ENCODE results near the gene PDCL3.

PDCL3 gene

DNA sequence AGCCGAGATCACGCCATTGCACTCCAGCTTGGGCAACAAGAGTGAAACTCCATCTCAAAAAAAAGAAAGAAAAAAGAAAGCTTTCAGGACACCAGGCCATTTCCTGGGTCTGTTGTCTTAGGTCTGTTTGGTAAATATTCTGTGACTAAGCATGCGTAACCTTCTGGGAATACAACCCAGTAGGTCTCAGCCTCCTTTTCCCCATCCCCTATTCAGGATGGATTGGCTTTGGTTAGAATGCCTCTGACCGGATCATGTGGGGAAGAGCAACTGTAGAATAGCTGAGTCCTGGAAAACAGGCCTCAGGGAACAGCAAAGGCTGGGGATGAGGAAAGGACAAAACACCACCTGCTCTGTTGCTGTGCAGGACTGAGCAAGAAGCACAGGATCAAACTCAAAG is 1.6 kb upstream of the PDCL3 start:
- no peak for FAIRE-seq

DNA sequence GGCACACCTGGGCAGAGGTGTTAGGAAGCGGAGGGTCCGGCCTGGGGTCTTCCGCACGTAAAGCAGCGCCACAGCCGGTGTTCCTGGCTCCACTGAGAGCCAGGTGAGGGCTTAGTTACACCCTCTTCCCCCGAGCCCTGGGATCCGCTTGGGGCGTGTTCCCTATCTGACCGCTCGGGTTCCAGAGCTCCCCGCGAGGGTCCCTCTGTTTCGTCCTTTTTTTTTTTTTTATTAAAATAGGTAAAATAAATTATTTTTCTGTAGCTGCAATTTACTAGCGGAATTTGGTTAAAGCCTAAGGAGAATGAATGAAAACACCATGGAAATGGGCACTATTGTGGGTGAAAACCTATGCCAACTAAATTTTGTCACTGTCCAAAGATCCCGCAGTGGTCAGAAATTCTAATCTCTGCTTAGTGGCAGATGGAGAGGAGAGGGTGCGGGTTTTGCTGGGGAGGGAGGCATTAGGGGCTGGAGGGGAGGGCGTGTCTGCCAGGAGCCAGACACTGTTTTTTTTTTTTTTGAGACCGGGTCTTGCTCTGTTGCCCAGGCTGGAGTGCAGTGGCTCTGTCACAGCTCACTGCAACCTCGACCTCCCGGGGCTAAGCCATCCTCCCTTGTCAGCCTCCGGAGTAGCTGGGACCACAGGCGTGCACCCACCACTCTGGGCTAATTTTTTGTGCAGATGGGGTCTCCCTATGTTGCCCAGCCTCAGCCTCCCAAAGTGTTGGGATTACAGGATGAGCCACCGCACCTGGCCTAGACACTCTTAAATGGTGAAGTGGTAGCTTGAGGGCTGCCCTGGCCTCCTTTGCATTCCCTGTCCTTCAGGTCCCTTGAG is 834 bp downstream of the PDCL3 start:
- FAIRE-seq: no peak

DNA sequence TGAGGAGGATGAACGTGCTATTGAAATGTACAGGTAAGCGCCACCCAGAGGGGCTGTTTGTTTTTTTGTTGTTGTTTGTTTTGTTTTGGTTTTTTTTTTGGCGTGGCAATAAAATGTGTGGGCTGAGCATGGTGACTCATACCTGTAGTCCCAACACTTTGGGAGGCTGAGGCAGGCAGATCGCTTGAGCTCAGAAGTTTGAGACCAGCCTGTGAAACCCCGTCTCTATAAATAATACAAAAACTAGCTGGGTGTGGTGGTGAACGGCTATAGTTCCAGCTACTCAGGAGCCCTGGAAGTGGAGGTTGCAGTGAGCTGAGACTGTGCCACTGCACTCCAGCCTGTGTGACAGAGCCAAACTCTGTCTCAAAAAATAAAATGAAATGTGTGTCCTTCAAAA is 6.2 kb downstream of the PDCL3 start:
- no peak for FAIRE-seq

DNA sequence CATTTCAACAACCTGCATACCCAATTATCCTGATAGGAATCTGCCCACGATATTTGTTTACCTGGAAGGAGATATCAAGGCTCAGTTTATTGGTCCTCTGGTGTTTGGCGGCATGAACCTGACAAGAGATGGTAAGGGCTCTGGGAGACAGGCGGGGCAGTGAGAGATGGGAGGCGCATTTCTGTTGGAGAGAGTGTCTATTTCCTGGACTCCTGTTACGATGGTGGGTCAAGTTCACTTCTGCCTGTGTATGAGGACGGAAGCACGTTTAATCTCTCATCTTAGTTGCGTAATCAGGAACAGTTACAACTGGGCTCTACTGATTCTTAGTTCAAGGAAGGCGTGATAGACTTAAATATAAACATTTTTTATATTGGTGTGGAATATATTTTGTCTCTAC is 8.9 kb downstream of the PDCL3 start:
- no peak for FAIRE-seq

DNA sequence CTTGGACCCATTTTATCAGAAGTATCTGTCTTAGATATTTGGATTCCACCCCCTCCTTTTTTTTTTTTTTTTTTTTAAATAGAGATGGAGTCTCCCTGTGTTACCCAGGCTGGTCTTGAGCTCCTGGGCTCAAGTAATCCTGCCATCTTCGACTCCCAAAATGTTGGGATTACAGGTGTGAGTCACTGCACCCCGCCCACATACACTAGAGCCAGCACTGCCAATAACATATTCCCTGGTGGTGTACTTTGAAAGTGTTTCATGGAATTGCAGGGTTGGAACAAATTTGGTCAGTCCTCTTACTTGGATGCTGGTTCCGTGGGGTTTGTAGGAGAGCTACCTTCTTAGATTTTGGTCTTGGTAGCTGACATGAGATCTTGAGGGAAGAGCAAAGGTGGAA is 15.0 kb downstream of the PDCL3 start:
- no peak for FAIRE-seq

DNA sequence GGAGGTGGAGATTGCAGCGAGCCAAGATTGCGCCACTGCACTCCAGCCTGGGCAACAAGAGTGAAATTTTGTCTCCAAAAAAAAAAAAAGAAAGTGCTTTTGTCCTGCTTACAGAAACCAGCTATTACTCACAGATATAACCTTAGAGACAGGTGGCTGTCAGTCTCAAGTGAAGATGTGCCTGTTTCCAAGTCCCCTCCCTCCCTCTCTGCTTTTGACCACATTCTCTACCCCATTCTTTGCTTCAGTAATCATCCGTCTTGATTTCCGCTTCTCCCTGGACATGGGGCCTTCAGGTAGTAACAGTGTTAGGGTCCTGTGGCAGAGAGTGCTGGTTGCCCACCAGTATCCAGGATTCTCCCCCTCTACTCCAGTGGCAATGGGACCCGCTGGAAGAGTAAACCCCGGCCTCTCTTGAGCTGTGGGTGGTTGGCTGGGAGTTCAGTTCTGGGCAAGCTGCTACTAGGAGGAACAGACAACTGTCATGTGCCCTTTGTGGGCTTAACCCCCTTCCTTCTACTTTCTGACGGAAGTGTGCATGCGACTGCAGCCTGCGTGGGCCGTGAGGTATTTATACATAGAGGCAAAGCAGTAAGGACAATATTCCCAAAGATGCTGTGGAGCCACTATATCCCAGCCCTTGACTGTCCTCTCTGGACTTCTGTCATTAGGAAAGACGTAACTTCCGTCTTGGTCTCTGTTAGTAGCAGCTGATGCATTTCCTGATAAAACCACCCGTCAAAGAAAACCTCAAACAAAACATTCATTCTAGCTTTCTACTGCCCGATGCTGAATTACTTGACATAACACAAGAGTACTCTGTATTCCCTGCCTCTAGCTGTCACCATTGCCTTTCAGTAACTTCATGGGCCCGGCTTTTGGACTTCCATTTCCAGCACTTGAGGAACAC is 17.8 kb downstream of the PDCL3 start:
- FAIRE-seq: no peak

DNA sequence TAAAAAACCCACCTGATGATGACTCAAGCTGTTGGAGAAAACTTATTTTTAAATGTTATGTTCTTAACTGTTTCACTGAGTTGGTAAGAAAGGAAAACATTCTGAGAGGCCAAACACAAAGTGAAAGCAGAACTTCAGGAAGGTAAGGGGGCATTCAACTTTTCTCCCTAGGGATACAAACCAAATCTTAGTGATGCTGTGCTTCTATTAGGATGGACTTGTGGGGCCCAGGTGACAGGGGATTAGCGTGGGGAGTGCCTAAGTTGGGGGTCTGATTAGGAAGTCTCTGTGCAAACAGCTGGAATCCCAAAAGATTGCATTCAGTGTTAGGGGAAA is 18.5 kb downstream of the PDCL3 start:
- FAIRE-seq: no peak

DNA sequence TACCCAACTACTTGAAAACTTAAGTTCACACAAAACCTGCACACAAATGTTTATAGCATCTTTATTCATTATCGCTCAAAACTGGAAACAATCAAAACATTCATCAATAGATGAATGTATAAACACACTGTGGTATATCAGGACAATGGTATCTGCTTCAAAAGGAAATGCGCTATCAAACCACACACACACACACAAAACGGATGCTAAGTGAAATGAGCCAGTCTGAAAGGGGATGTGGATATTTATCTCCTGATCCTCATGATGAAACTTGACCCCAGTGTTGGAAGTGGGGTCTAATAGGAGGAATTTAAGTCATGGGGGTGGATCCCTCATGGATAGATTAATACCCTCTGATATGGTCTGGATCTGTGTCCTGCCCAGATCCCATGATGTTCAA is 22.0 kb downstream of the PDCL3 start:
- no peak for FAIRE-seq

DNA sequence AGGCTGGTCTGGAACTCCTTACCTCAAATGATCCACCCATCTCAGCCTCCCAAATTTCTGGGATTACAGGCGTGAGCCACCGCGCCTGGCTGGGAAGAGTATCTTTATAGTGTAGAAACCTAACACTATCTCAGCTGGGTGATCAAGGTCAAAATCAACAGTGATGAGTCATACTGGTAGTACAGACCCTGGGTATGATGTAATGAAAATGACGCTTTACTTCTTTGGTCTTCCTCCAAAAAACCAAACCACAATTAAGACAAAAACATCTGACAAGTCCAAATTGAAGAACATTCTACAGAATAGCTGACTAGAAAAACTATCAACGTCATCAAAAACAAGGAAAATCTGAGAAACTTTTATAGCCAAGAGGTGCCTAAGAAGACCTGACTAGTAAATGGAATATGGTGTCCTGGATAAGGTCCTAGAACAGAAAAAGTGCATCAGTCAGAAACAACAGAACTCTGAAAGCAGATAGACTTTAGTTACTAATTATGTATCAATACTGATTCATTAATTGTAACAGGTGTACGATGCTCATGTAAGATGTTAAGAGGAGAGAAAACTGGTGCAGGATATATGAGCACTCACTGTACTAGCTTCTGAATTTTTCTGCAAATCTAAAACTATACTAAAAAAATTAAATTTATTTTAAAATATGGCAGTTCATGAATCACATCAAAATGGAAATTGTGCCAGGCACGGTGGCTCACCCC is 25.4 kb downstream of the PDCL3 start:
- no peak for FAIRE-seq

DNA sequence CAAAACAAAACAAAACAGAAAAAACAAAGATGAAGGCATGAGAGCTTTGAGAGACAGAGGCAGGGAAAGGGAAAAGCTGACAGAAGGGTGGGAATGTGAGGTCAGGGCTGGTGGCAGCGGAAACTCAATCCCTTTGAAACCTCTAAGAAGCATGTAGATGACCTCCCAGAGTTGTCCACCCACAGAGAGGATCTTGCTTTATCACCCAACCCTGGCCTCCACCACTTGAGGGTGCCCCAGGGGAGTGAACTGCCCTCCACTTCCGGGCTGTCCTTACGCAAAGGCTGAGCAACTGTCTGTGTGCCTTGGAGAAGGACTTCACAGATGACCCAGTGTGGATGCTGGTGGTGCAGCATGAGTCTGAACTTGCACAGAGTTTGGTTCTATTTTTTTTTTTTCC is 26.7 kb downstream of the PDCL3 start:
- no peak for FAIRE-seq

DNA sequence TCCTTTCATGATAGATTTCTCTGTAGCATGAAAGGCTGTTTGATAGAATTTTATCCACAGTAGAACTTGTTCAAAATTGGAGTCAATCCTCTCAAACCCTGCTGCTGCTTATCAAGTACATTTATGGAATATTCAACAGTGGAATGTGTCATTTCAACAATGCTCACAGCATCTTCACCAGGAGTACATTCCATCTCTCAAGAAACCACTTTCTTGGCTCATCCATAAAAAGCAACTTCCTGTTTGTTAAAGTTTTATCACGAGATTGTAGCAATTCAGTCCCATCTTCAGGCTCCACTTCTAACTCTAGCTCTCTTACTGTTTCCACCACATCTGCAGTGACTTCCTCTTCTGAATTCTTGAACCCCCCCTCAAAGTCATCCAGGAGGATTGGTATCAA is 29.4 kb downstream of the PDCL3 start:
- no peak for FAIRE-seq

DNA sequence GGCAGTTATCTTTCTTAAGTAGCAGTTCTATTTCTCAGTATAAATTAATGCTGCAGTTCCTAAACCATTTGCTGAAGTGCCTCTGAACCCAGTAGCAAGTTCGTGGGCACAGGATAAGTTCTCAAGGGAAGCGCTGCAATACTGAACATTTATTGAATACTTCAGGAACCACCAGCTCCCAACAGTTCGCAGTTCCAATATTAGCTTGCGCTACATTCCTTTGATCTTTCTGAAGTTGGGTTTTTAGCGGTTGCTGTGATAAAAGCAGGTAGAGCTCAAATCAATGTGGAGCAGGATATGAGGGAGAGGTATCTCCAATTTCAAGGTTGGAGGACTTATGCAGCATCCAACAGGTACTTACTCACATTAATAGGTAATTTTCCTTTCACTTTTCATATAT is 33.7 kb downstream of the PDCL3 start:
- FAIRE-seq: no peak

DNA sequence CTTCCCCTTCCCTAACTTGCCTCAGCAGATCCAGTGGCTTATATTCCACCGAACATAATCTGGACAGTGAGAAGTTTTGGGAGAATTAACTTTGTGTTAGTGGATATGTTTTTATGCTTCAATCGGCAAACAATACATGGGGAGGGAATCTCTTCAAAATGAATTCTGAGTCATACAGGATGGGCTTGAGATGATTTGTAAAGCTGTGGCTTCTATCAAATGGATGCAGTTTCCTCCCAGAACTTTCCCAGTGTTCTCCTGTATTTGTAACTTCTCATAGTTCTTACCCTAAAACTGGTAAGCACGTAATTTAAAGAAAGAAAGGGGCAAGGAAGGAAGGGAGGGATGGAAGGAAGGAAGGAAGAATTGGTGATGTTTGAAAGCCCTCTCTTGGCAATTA is 36.8 kb downstream of the PDCL3 start:
- FAIRE-seq: no peak

DNA sequence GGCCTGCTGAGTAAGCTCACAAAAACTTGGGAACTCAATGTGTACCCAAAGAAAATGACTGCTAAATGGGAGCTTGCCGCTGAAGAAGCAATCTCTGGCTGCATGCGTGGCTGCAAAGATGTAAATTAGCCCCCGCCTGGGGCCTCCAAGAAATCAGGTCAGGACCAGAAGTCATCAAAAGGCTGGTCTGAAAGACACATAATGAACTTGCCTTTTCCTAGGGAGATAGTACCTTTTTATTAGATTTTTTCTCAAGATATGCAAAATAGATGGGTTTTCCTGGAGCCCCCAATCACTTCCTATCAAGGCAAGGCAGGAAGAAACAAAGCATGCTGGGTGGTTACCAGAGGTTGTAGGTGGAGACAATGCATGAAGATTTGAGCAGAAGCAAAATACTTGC is 38.9 kb downstream of the PDCL3 start:
- no peak for FAIRE-seq

DNA sequence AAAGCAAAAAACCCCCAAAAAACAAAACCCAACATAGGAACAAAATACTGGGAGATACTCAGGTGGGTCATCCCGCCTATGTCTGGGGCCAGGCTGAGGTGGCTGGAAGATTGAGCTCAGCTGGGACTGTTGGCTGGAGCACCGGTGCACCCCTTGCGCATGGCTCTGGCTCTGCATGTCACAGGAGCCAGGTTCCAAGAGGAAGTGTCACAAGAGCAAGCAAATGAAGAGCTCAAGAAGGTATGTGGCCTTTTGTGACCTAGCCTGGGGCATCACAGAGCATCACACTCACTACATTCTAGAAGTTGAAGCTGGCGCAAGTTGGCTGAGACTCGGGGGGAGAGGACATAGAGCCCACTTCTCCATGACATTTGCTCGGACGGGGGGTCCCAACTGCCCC is 40.6 kb downstream of the PDCL3 start:
- FAIRE-seq: no peak

DNA sequence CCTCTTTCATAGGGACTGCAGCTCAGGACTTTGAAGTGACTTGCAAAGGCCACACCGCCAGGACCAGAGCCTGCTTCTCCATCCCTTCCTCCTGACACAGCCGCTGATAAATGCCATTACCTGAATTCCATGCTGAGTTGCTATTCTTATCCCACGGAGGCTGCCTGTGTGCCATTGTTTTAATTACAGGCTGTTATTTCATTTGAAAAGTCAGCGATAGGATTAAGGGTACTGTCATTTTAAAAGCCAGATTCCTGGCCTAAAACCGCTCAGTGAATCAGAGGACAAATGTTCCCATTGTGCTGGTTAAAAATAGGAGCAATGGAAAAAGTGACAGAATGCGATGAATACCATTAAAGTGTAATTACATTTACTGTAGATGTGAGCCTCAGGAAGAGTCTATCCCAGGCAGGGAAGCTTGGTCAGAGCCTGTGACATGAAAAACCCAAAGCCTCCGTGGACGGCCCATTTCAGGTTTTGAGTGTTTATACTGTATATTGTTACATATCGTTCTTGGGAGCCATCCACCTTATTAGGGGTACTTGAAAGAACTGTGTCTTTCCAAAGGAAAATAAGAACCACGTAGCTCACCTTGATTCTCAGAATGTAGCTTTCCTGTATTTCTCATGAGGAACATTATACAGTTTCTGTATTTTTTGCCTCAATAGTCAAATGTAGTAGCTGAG is 41.3 kb downstream of the PDCL3 start:
- no peak for FAIRE-seq

DNA sequence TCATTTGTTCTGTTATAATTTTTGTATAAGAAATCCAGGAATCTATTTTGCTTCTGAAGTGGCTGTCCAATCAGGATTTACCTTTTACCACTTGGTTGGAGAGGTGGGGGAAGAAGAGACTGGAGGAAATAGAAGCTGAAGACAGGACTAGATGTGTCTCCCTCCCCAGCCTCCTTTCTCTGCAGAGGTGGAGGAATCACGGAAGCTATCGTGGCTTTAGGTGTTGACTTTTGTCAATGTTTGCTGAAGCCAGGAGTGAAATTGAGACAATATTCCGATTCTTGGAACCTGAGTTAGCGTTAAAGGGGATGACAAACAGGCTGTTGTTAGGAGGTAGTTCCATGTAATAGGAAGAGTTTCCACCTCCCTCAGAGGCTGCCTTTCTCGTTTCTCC is 43.5 kb downstream of the PDCL3 start:
- no peak for FAIRE-seq

DNA sequence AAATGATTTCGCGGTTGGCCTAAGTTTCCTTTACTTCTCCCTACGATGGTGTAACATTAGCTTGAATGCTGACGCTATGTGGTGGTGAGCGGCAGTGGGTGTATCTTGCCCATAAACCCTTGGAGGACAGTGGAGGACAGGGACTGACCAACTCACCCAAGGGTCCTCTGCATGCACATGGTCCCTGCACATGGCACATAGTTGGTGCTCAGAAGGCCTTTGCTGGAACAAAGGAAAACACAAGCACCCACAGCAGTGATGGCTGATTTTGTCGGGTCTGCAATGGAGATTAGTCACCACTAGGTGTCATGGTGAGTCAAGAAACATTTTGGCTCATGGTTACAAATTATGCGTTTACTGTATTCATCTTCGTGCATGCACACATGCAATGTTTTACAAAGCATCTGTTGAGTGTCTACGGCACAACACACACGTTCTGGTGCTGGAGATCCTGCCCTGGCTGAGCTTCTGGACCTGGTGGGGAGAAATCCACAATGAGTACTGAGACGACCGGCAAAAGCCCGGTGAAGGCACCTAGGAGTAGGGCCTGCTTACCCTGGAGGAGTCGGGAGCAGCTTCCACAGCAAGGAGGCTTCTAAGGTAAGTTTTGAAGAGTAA is 44.0 kb downstream of the PDCL3 start:
- FAIRE-seq: no peak

DNA sequence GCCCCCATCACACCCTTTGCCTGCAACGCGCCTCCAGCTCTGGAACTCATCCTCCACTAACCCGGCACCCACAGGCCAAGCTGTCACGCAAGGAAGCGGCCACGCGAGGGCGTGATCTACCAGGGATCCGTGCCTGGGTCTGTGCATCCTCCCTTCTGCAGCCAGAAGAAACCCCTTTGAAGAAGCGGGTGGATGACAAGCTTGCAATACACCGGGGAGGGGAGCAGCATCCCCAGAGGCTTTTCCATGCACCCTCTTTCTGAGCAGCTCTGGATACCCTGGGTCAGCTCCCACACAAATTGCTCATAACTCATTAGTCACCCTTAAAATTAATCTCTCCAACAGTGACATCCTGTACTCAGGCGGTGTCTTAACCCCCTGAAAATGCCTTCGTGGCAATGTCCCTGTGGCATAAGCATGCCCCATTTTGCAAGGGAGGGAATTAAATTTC is 47.6 kb downstream of the PDCL3 start:
- FAIRE-seq: no peak

DNA sequence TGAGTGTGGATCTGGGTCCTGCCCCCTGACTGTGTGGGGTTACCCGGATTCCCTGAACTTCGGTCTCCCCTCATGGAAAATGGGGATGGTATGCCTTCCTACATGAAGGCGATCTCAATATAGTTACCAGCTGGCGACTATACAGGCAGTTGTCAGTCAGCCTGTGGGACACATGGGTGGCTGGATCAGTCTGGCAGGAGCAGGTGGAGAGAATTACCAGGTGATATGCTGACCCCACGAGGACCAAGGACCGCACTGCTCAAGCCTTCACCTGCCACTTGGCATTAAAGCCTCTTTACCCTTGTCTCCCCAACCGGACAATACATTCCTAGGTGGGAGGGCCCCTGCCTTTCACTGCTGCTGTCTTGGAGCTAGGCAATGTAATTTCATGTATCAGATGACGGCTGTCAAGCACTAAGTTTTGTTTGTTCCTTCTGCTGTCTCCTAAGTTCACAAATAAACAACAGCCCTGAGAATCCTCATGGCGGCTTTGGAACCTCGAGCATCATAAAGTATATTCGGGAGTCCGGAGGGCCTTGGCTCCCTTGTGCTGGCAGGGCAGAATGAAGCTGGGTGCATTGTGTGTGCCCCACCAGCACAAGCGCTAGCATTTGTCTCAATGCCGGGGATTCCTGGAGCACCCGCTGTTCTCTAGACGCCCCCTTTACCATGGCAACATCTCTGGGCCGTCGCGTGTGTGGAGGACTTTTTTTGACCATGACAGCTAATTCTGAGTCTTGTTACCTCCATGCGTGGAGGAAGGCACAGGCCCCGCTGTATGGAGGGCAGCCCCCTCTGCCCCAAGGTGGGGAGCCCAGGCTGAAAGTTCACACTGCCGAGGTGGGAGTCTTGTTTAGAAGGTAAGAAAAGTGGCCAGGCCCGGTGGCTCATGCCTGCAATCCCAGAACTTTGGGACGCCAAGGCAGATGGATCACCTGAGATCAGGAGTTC is 48.6 kb downstream of the PDCL3 start:
- FAIRE-seq: no peak

DNA sequence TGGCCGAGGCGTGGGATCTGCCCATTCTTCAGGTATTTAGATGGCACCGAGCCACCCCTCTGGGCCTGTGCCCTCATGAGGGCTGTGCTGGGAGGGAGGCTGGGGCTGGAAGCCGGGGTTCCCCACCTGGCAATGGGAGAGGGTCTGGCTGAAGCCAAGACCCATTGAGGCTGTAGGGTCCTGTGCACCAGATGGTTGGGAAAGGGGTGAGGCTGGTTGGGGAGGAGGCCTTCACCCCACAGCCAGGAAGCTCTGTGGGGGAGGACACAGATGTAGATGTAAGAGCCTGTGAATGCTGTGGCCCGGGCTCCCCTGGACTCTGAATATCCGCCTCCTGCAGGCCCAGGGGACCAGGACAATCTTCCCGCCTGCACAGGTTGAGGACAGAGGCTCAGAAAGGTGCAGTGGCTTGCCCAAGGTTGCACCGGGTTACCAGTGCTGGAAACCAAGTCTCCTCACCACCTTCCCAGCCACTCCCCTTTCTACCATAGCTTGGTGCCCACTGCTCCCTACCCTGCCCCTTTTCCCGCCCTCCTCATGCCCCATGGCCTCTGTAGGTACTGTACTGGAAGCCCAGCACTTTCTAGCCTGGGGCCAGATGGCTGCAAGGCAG is 49.7 kb downstream of the PDCL3 start:
- FAIRE-seq: no peak
